Vagina (tissue), 2 donors: ENCODE data around the gene DMKN. TPM values are rescaled to one million over a fixed set of nuclear protein-coding genes. Genes with fewer than 3 reads are reported as not detected.

Experiments used
- DNase-seq, 2 donors: peaks; one replicate each; pipeline ENCODE4 v3.0.0-alpha.2; 2017; ENCODE audit errors: extremely low spot score in 2 of 2
- H3K27ac ChIP-seq: fragments of 200-600 bp; sonication (generic); one replicate; pipeline ENCODE4 v1.5.1; 2019
- H3K27me3 ChIP-seq: fragments of 200-600 bp; sonication (generic); one replicate; pipeline ENCODE4 v1.5.1; 2019
- H3K36me3 ChIP-seq, 2 donors: fragments of 200-600 bp; sonication (generic); one replicate each; pipeline ENCODE4 v1.5.1; 2017 to 2019
- H3K4me1 ChIP-seq: fragments of 200-600 bp; sonication (generic); one replicate; pipeline ENCODE4 v1.5.1; 2019
- H3K4me3 ChIP-seq, 2 donors: fragments of 200-600 bp; sonication (generic); 1 replicate in 1 of 2; 2 replicates in 1 of 2; pipeline ENCODE4 v1.5.1; 2016 to 2019
- H3K9me3 ChIP-seq: fragments of 200-600 bp; sonication (generic); one replicate; pipeline ENCODE4 v1.5.1; 2019
- CTCF ChIP-seq, 3 experiments: fragments of 450-650 bp in 2 of 3; fragments of 200-600 bp in 1 of 3; sonication (generic) in 1 of 3; IDR thresholded peaks; one replicate each; pipeline ENCODE4 v1.5.1; 2017 to 2019; ENCODE audit warnings: antibody characterized with exemption in 3 of 3, mild to moderate bottlenecking in 2 of 3, moderate library complexity in 2 of 3
- POLR2A ChIP-seq, 2 donors: fragments of 450-650 bp; IDR thresholded peaks; one replicate each; pipeline ENCODE4 v1.6.1; 2017; ENCODE audit warnings: antibody characterized with exemption in 2 of 2, mild to moderate bottlenecking in 2 of 2, moderate library complexity in 2 of 2
- POLR2AphosphoS5 ChIP-seq, 2 donors: sonication (generic); formaldehyde crosslinking; IDR thresholded peaks; one replicate each; pipeline ENCODE4 v1.9.0; 2017; ENCODE audit warnings: antibody characterized with exemption in 2 of 2, mild to moderate bottlenecking in 2 of 2, low read depth in 1 of 2; ENCODE audit not compliant: insufficient read depth in 1 of 2
- intact Hi-C: fragments of 100-400 bp; cut with DNase I; formaldehyde crosslinking; loops from one replicate; pipeline ENCODE4 v1.15.1; 2023
- total RNA-seq: library from RNA; depleted of rRNA; stranded (reverse); fragments of >200 nt; gene quantifications from one replicate; pipeline ENCODE4 v1.2.3, GENCODE V29; 2016

DMKN gene
- total RNA-seq, 1 donor from 2014 or later: 237 TPM

DNA sequence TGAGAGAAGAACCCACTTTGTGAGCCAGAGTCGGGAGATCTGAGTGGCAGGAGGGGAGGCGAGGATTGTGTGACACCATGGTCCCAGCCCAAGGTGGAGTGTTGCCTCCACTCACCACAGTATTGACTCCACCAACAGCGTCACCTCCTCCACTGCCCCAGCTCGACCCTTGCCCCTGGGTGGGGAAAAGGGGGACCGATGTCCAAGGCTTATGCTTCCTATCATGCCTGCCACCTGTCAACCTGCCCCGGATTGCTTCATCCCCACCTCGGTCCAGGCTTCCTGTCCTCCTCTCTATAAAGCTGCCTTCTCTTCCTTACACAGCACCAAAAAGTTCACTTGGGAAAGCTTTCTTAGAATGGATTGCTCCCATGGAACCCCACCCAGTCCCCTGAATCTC, 7.4 kb downstream of the DMKN start:
- intact Hi-C loops: no loop called here
- Histone ChIP-seq H3K27ac (no peak overlapping the region), H3K4me3 (no peak overlapping the region), H3K36me3 (no peaks in the 10 kb centered on the region), H3K27me3 (no peaks in the 10 kb centered on the region), H3K9me3 (no peaks in the 10 kb centered on the region), H3K4me1 (peaks cover 30% of the 10 kb centered on the region)
- no peak for DNase-seq
- TF ChIP-seq POLR2A (IDR thresholded peaks at IDR 0.05): no peak
- no peak for TF ChIP-seq CTCF (IDR thresholded peaks at IDR 0.05)
- TF ChIP-seq POLR2AphosphoS5 (IDR thresholded peaks at IDR 0.05; ENCODE audit: insufficient read depth in 1 of 2, low read depth in 1 of 2): no peak

GRCh38 chr19:35502751-35503150, 10.7 kb downstream of the DMKN start:
- intact Hi-C loops: no loop called here
- Histone ChIP-seq H3K4me3 (no peak overlapping the region), H3K9me3 (no peaks in the 10 kb centered on the region), H3K36me3 (no peaks in the 10 kb centered on the region), H3K27ac (no peak overlapping the region), H3K27me3 (no peaks in the 10 kb centered on the region), H3K4me1 (peaks cover 8% of the 10 kb centered on the region)
- DNase-seq: no peak
- no peak for TF ChIP-seq POLR2A (IDR thresholded peaks at IDR 0.05)
- no peak for TF ChIP-seq POLR2AphosphoS5 (IDR thresholded peaks at IDR 0.05; ENCODE audit: insufficient read depth in 1 of 2, low read depth in 1 of 2)
- TF ChIP-seq CTCF (IDR thresholded peaks at IDR 0.05): no peak

DNA sequence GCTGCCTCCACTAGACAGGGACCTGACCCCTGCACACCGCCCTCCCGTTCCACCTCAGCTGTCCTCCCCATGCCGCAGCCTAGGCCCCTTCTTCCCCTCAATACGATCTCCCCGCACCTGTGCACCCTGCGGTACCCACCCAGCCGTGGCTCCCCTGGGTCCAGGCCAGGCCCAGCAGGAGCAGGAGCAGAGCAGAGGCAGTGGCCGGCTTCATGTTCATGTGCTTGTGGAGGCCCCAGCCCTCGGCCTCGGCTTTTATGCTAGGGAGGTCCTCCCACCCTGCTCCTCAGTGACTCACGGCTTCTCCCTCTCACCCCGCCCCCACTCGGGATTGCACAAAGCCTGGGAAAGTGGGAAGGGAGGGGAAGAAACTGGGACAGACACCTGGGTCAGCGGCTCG, 11.8 kb downstream of the DMKN start:
- Histone ChIP-seq H3K4me1 (peaks cover 8% of the 10 kb centered on the region), H3K9me3 (no peaks in the 10 kb centered on the region), H3K27ac (no peak overlapping the region), H3K36me3 (no peaks in the 10 kb centered on the region), H3K27me3 (no peaks in the 10 kb centered on the region), H3K4me3 (peak overlapping the region in 1 of 2 donors; percentile 27)
- DNase-seq: no peak
- no peak for TF ChIP-seq CTCF (IDR thresholded peaks at IDR 0.05)
- TF ChIP-seq POLR2A (IDR thresholded peaks at IDR 0.05): no peak
- TF ChIP-seq POLR2AphosphoS5 (IDR thresholded peaks at IDR 0.05; ENCODE audit: insufficient read depth in 1 of 2, low read depth in 1 of 2): peak in 1 of 2 donors; percentile 34
- intact Hi-C loops: no loop called here

DNA sequence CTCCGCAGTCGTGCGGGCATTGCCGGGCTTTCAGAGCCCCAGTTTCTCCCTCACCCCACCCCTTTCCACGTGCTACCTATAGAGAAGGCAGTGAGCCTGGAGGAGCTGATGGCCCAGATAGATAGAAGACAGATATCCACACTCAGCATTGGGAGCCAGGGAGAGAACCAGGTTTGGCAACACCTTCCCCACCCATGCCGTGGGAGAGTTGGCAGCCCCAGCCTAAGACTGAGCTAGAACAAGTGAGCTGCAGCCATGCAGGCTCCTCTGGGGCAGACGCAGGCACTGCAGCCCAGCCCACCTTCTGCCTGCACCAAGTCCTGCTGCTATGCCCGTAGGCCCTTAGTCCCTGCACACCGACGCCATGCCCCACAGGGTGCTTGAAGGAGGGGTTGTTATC, 12.8 kb downstream of the DMKN start:
- no peak overlapping the region for H3K27ac ChIP-seq
- H3K9me3 ChIP-seq: no peaks in the 10 kb centered on the region
- peaks cover 8% of the 10 kb centered on the region for H3K4me1 ChIP-seq
- no peak for TF ChIP-seq POLR2AphosphoS5 (IDR thresholded peaks at IDR 0.05; ENCODE audit: insufficient read depth in 1 of 2, low read depth in 1 of 2)
- no peak for TF ChIP-seq CTCF (IDR thresholded peaks at IDR 0.05)
- TF ChIP-seq POLR2A (IDR thresholded peaks at IDR 0.05): no peak
- intact Hi-C loops: no loop called here
- H3K4me3 ChIP-seq: peak overlapping the region in 1 of 2 donors; percentile 27
- no peaks in the 10 kb centered on the region for H3K36me3 ChIP-seq
- no peaks in the 10 kb centered on the region for H3K27me3 ChIP-seq
- DNase-seq: no peak

GRCh38 chr19:35498984-35499527, 14.4 kb downstream of the DMKN start:
- Histone ChIP-seq H3K27me3 (no peaks in the 10 kb centered on the region), H3K4me3 (no peak overlapping the region), H3K4me1 (peaks cover 8% of the 10 kb centered on the region), H3K36me3 (no peaks in the 10 kb centered on the region), H3K27ac (no peak overlapping the region), H3K9me3 (no peaks in the 10 kb centered on the region)
- TF ChIP-seq CTCF (IDR thresholded peaks at IDR 0.05) (no peak), POLR2A (IDR thresholded peaks at IDR 0.05) (no peak), POLR2AphosphoS5 (IDR thresholded peaks at IDR 0.05; ENCODE audit: insufficient read depth in 1 of 2, low read depth in 1 of 2) (no peak)
- intact Hi-C loops: loop anchor here (10.0 kb wide), 1 partner anchor 144 kb away; the partner anchor contains the start of gene FFAR3
- DNase-seq: no peak
